NCI-H510A (cell line): Measurements from ENCODE around the gene OR2M4.
"Not testable (repeated sequence)": the region's sequence is repeated elsewhere in the genome, so short reads cannot be mapped to it uniquely, and the experiment has no call there.

Experiments used
- DNase-seq: peaks from one replicate; lab custom pipeline; 2025; lab: John Stamatoyannopoulos, UW

Gene OR2M4

GRCh38 chr1:248231117-248231516 lies at the start of gene OR2M4:
TSS of gene OR2M4 (plus strand) at chr1:248231417. CDS start at chr1:248238929, 7,512 bp downstream.
- no peak for DNase-seq

DNA sequence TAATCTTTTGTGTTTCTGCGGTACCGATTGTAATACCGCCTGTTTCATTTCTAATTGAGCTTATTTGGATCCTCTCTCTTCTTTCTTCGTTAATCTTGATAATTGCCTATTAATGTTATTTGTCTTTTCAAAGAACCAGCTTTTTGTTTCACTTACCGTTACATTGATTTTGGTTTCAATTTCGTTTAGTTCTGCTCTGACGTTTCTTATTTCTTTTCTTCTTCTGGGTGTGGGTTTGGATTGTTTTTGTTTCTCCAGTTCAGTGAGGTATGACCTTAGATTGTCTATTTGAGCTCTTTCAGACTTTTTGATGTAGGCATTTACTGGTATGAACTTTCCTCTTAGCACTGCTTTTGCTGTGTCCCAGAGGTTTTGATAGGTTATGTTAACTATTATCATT lies 47.2 kb upstream of the OR2M4 start:
- no peak for DNase-seq

GRCh38 chr1:248187363-248187762 lies 43.9 kb upstream of the OR2M4 start:
- DNase-seq = no peak

DNA sequence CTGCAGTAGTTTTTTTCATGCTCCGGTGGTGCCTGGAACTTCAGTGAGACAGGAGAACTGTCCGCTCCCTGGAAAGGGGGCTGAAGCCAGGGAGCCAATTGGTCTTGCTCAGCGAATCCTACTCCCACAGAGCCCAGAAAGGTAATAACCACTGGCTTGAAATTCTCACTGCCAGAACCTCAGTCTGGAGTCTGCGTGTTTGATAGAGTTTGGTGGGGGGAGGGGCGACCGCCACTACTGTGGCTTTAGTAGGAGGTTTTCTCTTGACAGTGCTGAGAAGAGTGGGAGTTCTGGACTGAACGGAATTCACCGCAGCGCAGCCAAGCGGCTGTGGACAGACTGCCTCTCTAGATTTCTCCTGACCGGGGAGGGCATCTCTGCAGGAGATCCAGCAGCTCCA lies 42.2 kb upstream of the OR2M4 start:
- DNase-seq = no peak

GRCh38 chr1:248194117-248194516 lies 37.1 kb upstream of the OR2M4 start:
- DNase-seq = no peak

- no peak for DNase-seq
These were observed 34.3 kb upstream of the OR2M4 start, which contains the start of gene OR2M3 for GRCh38 chr1:248196965-248197364. TSS of gene OR2M3 (plus strand) at chr1:248197265. CDS start at chr1:248203068, 5,803 bp downstream.

DNA sequence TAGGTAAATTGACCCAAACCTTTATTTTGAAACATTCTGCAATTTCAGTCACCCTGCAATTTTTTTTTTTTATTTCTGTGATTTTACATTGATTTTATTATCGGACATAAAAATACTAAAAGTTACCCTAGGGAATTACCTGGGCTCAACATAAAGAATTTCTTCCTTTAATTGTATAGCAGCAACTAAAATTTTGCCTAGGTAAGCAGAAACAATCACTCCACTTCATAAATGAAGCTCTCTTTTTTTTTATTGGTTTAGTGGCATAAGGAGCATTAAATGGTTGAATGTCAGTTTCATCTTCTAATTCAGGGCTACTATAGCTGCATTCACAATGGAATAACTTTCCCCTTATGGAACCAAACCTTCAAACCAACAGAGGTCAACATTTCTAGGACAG lies 15.3 kb upstream of the OR2M4 start:
- DNase-seq = no peak

DNA sequence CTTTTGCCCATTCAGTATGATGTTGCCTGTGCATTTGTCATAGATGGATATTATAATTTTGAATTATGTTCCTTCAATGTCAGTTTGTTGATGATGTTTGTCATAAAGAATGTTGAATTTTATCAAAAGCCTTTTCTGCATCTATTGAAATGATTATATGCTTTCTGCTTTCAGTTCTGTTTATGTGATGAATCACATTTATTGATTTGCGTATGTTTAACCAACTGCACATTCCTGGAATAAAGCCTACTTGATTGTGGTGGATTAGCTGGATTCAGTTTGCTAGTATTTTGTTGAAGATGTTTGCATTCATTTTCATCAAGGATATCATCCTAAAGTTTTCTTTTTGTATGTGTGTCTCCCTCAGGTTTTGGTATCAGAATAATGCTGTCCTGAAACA lies 5.7 kb upstream of the OR2M4 start:
- no peak for DNase-seq

GRCh38 chr1:248229360-248229908 lies 1.8 kb upstream of the OR2M4 start:
- DNase-seq = no peak

DNA sequence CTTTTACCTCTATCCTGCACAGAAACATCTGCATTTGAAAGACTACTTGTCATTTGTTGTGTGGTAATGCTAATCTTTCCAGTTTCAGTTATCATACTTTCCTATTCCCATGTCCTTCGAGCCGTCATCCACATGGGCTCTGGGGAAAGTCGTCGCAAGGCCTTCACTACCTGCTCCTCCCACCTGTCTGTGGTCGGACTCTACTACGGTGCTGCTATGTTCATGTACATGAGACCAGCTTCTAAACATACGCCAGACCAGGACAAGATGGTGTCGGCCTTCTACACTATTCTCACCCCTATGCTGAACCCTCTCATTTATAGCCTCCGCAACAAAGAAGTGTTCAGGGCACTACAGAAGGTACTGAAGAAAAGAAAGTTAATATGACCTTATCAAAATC lies 8.3 kb downstream of the OR2M4 start:
- no peak for DNase-seq

DNA sequence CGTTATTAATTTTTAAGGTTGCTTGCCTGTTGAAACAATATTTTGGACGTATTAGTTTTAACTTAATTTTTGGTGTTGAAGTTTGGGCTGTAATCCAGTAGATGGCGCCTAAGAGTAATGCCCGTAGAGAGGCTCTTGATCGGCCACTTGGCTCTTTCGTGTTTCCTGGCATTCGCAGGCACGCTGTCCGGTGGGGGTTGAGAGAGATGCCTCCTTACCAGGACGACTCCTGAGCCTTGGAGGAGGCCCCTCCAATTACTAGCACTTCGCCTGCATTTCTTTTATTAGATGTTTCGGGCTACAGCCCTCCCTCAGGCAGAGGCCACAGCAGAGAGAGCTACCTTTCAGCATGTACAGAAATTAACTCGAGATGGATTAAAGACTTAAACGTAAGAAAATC lies 12.0 kb downstream of the OR2M4 start:
- peak; percentile 3 for DNase-seq

DNA sequence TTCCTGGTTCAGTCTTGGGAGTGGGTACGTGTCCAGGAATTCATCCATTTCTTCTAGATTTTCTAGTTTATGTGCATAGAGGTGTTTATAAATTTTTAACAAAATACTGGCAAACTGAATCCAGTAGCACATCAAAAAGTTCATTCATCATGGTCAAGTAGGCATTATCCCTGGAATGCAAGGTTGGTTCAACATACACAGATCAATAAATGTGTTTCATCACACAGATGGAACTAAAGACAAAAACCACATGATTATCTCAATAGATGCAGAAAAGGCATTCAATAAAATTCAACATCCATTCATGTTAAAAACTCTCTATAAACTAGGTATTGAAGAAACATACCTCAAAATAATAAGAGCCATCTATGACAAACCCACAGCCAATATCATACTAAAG lies 28.1 kb downstream of the OR2M4 start:
- DNase-seq = not testable (repeated sequence)

- DNase-seq = no peak
These were observed 37.0 kb downstream of the OR2M4 start for GRCh38 chr1:248268178-248268577.

DNA sequence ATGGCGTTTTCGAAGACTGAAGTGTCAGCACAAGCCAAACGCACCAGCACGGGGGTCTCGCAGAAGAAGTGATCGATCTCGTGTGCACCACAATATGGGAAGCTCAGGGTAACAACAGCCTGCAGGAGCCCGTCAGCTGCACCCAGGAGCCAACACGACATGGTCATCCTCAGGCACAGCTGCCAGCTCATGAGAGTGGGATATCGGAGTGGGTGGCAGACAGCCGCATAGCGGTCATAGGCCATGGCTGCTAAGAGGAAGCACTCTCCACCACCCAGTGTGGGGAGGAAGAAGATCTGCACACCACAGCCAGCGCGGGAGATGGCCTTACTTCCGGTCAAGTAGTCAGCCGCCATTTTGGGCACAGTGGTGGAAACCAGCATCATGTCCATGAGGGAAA lies 42.0 kb downstream of the OR2M4 start:
- DNase-seq = not testable (repeated sequence)

GRCh38 chr1:248277876-248278275 lies 46.7 kb downstream of the OR2M4 start, which contains the start of gene OR2T33:
TSS of gene OR2T33 (minus strand) at chr1:248277976. CDS start at chr1:248273814, 4,162 bp downstream.
- no peak for DNase-seq

- DNase-seq = no peak
These were observed 57.2 kb downstream of the OR2M4 start for GRCh38 chr1:248288391-248288790.
